GM12878 (cell line): Measurements from ENCODE around the gene TSC2. TPM values are rescaled to one million over a fixed set of nuclear protein-coding genes. Genes with fewer than 3 reads are reported as not detected.

Source experiments
- ATAC-seq: fragments of 200-7000 bp; cut with Tn5 transposase; 3 replicates; pipeline ENCODE4 v1.9.1; 2020; ENCODE audit warnings: mild to moderate bottlenecking, moderate library complexity
- BruUV-seq: library from RNA; stranded (reverse); fragments of 400-500 nt; replicated peaks from 2 replicates; lab custom pipeline; 2021; lab: Mats Ljungman, UMichigan
- CTCF ChIA-PET: fragments of 300-600 bp; sonication (Branson Sonifier 250); formaldehyde crosslinking; extraction: SDS; loops from one replicate; lab custom pipeline; 2021; ENCODE audit warnings: inconsistent platforms; lab: Yijun Ruan, JAX
- POLR2A ChIA-PET: fragments of 350-600 bp; formaldehyde crosslinking; extraction: SDS; loops from one replicate; lab custom pipeline; 2021; ENCODE audit warnings: inconsistent platforms; lab: Charles Lee
- RAD21 ChIA-PET: fragments of 300-600 bp; sonication (Branson Sonifier 250); formaldehyde crosslinking; loops from one replicate; lab custom pipeline; 2023; ENCODE audit warnings: antibody characterized with exemption; ENCODE audit not compliant: unreplicated experiment; lab: Charles Lee
- SMC1A ChIA-PET: fragments of 300-600 bp; sonication (Branson Sonifier 250); formaldehyde crosslinking; loops from one replicate; lab custom pipeline; 2023; ENCODE audit not compliant: unreplicated experiment, uncharacterized antibody; lab: Charles Lee
- DNase-seq: peaks from one replicate; pipeline ENCODE4 v3.0.0-alpha.2; 2011; ENCODE audit warnings: low read depth, low spot score
- FAIRE-seq: peaks from 3 replicates; lab custom pipeline; 2011; peaks lifted over from hg19 to GRCh38; lab: Jason Lieb, UNC
- H2AFZ ChIP-seq: 2 replicates; pipeline ENCODE4 v1.6.0; 2011; ENCODE audit warnings: low read depth, low read length, control low read depth; ENCODE audit not compliant: control insufficient read depth
- H3K27ac ChIP-seq: 2 replicates; pipeline ENCODE4 v1.5.1; 2011; ENCODE audit warnings: control low read depth; ENCODE audit not compliant: control insufficient read depth, insufficient read depth
- H3K27me3 ChIP-seq, 2 experiments: replicated peaks in 1 of 2; 2 replicates each; pipeline versions ENCODE4 v1.6.0 to v1.6.1; 2011; ENCODE audit warnings: low read length in 1 of 2; ENCODE audit not compliant: control insufficient read depth in 2 of 2, insufficient read depth in 2 of 2
- H3K36me3 ChIP-seq, 2 experiments: 2 replicates each; pipeline ENCODE4 v1.5.1; 2011; ENCODE audit warnings: low read length in 1 of 2; ENCODE audit not compliant: control insufficient read depth in 2 of 2, insufficient read depth in 2 of 2
- H3K4me1 ChIP-seq: 2 replicates; pipeline ENCODE4 v1.6.1; 2011; ENCODE audit warnings: mild to moderate bottlenecking, low read length, moderate library complexity, mixed read lengths; ENCODE audit not compliant: control insufficient read depth, insufficient read depth
- H3K4me2 ChIP-seq: 2 replicates; pipeline ENCODE4 v1.6.0; 2011; ENCODE audit warnings: control low read depth; ENCODE audit not compliant: control insufficient read depth, insufficient read depth
- H3K4me3 ChIP-seq: fragments of 200-600 bp; sonication (generic); 2 replicates; pipeline ENCODE4 v1.5.1; 2016
- H3K79me2 ChIP-seq: 2 replicates; pipeline ENCODE4 v1.6.0; 2011; ENCODE audit warnings: low read length; ENCODE audit not compliant: control insufficient read depth, insufficient read depth
- H3K9ac ChIP-seq: 2 replicates; pipeline ENCODE4 v1.8.0; 2011; ENCODE audit warnings: low read length, control low read depth, mixed read lengths; ENCODE audit not compliant: control insufficient read depth, insufficient read depth
- H3K9me3 ChIP-seq: replicated peaks from 3 replicates; pipeline ENCODE4 v1.5.1; 2011; ENCODE audit warnings: mild to moderate bottlenecking, low read length; ENCODE audit not compliant: control insufficient read depth, insufficient read depth
- H4K20me1 ChIP-seq: 2 replicates; pipeline ENCODE4 v1.6.0; 2011; ENCODE audit not compliant: control insufficient read depth, insufficient read depth
- BHLHE40 ChIP-seq, 2 experiments: fragments of 450-650 bp in 1 of 2; IDR thresholded peaks; 2 replicates each; pipeline ENCODE4 v1.6.1; 2011 to 2017; ENCODE audit warnings: low read depth in 2 of 2, borderline replicate concordance in 1 of 2, improper control_type of control experiment in 1 of 2, low read length in 1 of 2, mild to moderate bottlenecking in 1 of 2
- EP300 ChIP-seq, 2 experiments: fragments of 150-350 bp in 1 of 2; IDR thresholded peaks; 2 replicates each; pipeline ENCODE4 v1.6.1; 2011 to 2012; ENCODE audit warnings: low read depth in 2 of 2, low read length in 2 of 2, borderline replicate concordance in 1 of 2, improper control_type of control experiment in 1 of 2, inconsistent platforms in 1 of 2; ENCODE audit not compliant: control insufficient read depth in 1 of 2
- HDGF ChIP-seq: fragments of 450-650 bp; IDR thresholded peaks from 2 replicates; pipeline ENCODE4 v1.6.1; 2016; ENCODE audit warnings: antibody characterized with exemption
- NBN ChIP-seq: fragments of 450-650 bp; IDR thresholded peaks from 2 replicates; pipeline ENCODE4 v1.6.1; 2016
- PAX8 ChIP-seq: fragments of 450-650 bp; IDR thresholded peaks from 2 replicates; pipeline ENCODE4 v1.6.1; 2017; ENCODE audit warnings: mild to moderate bottlenecking, moderate library complexity
- SIX5 ChIP-seq: IDR thresholded peaks from 2 replicates; pipeline ENCODE4 v1.6.1; 2011; ENCODE audit warnings: mild to moderate bottlenecking, low read depth, low read length, moderate library complexity; ENCODE audit not compliant: severe bottlenecking
- ZBTB40 ChIP-seq: fragments of 450-650 bp; IDR thresholded peaks from 2 replicates; pipeline ENCODE4 v1.6.1; 2016; ENCODE audit warnings: mild to moderate bottlenecking, moderate library complexity, borderline replicate concordance
- ZNF274 ChIP-seq: IDR thresholded peaks from one replicate; pipeline ENCODE4 v1.8.0; 2011; ENCODE audit not compliant: insufficient read length, insufficient read depth
- WGBS: methylation state at CpG from one replicate; pipeline ENCODE4 v1.1.6; 2016; ENCODE audit warnings: low lambda C conversion rate; ENCODE audit not compliant: insufficient replicate concordance, insufficient coverage; ENCODE audit errors: missing lambda C conversion rate; 5-methylcytosine and 5-hydroxymethylcytosine counted together
- in situ Hi-C: fragments of 300-500 bp; cut with MboI; formaldehyde crosslinking; loops from 9 replicates; pipeline ENCODE4 v1.14.3; 2018; ENCODE audit warnings: mixed read lengths
- intact Hi-C: fragments of 100-400 bp; cut with micrococcal nuclease; formaldehyde crosslinking; loops from one replicate; pipeline ENCODE4 v1.14.2; 2022; ENCODE audit not compliant: unreplicated experiment
- polyA plus RNA-seq, 11 experiments: library from polyadenylated mRNA; depleted of rRNA in 4 of 11; unstranded in 6 of 11; stranded (reverse) in 5 of 11; fragments of >200 nt; fragmentation: Nextera tagmentation in 4 of 11; fragmentation: Illumina TruSeq in 1 of 11; extraction: Ambion mirVana in 4 of 11; extraction: Trizol in 1 of 11; gene quantifications; 1 replicate in 1 of 11; 2 replicates in 10 of 11; pipeline versions ENCODE4 v1.2.1 to v1.2.3, GENCODE V29; 2011 to 2016; ENCODE audit warnings: inconsistent platforms in 2 of 11, missing spikeins in 2 of 11, low read depth in 1 of 11
- total RNA-seq, 4 experiments: library from RNA; depleted of rRNA in 3 of 4; stranded (reverse); fragments of >200 nt in 3 of 4; fragmentation: Illumina TruSeq in 1 of 4; extraction: Trizol in 1 of 4; gene quantifications; 2 replicates each; pipeline versions ENCODE4 v1.2.1 to v1.2.3, GENCODE V29; 2013 to 2021
- TF ChIP-seq, protein P1 (sequence below): IDR thresholded peaks from 2 replicates; pipeline ENCODE4 v1.6.1; 2011; ENCODE audit warnings: borderline replicate concordance, low read depth, mild to moderate bottlenecking, moderate library complexity, low read length; ENCODE audit not compliant: insufficient read depth, poor library complexity, severe bottlenecking
- TF ChIP-seq, protein P2 (sequence below): IDR thresholded peaks from 2 replicates; pipeline ENCODE4 v1.6.1; 2012; ENCODE audit warnings: low read depth, low read length, improper control_type of control experiment
- TF ChIP-seq, protein P3 (sequence below): IDR thresholded peaks from 2 replicates; pipeline ENCODE4 v1.6.1; 2012; ENCODE audit warnings: low read length, inconsistent platforms
- TF ChIP-seq, protein P4 (sequence below): fragments of 450-650 bp; IDR thresholded peaks from 2 replicates; pipeline ENCODE4 v1.6.1; 2017; ENCODE audit warnings: mild to moderate bottlenecking, low read depth, inconsistent platforms; ENCODE audit not compliant: poor library complexity, severe bottlenecking

Gene TSC2
- total and polyA plus RNA-seq, 10 of the 15 experiments (the other 5 are each of a cell fraction or from before 2014, with no cell fraction given) = 1.6 to 77.0 (median 21.6) TPM

DNA sequence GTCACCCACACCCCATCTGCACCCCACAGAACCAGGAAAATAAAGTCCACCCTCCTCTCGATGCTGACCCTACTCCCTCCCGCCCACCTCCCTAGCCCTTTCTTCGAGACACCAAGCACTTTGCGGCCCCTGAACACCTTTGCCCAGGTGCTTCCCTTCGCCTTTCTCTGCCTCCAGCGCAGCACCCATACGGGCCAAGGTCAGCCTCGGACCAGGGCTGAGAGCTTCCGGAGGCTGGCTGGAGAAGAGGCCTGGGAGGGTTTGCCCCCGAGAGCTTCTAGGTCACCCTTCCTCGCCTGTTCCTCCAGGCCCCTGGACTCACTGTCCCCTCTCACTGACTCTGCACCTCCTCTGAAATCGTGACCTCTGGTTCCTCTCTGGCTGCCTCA, 23.8 kb upstream of the TSC2 start:
- Histone ChIP-seq H3K4me1 (peaks cover 7% of the 10 kb centered on the region), H3K9ac (no peak overlapping the region), H3K36me3 (no peaks in the 10 kb centered on the region), H4K20me1 (peaks cover 5% of the 10 kb centered on the region; the same call in 1 of the 2 replicates), H3K9me3 (no peaks in the 10 kb centered on the region), H3K4me3 (no peak overlapping the region), H3K4me2 (no peak overlapping the region), H3K79me2 (no peaks in the 10 kb centered on the region), H3K27me3 (peaks cover 17% of the 10 kb centered on the region in 2 experiments), H2AFZ (no peak overlapping the region), H3K27ac (no peak overlapping the region)
- in situ Hi-C loops = loop anchor here (5.0 kb wide), 1 partner anchor 118 kb away; no protein-coding TSS in a partner anchor
- POLR2A ChIA-PET = interaction anchor here (0.9 to 1.5 kb wide), 2 partner anchors 117 to 131 kb away, joined by 3 to 4 read pairs; partner anchors contain the start of gene TRAF7
- RAD21 ChIA-PET = interaction anchor here (1.0 to 1.9 kb wide), 2 partner anchors 23 to 117 kb away, joined by 3 to 5 read pairs; partner anchors contain the start of genes NTHL1 and TSC2
- intact Hi-C loops = no loop called here
- ATAC-seq (no peak), FAIRE-seq (no peak), DNase-seq (no peak)
- CTCF ChIA-PET = interaction anchor here (1.0 to 4.4 kb wide), 4 partner anchors 112 to 129 kb away, joined by 3 to 79 read pairs (median 6); partner anchors contain the start of gene PKD1
- no TSS peak for BruUV-seq
- SMC1A ChIA-PET = interaction anchor here (0.9 to 1.2 kb wide), 2 partner anchors 116 to 125 kb away, joined by 3 to 5 read pairs; no protein-coding TSS in a partner anchor
- 78% methylated on average over 12 of the region's 12 CpGs for WGBS
- TF ChIP-seq HDGF (no peak), BHLHE40 (IDR thresholded peaks at IDR 0.05; ENCODE audit: borderline replicate concordance in 1 of 2, low read depth in 2 of 2, low read length in 1 of 2) (no peak), ZNF274 (no peak), EP300 (IDR thresholded peaks at IDR 0.05; ENCODE audit: borderline replicate concordance in 1 of 2, control insufficient read depth in 1 of 2, low read depth in 2 of 2, low read length in 2 of 2) (no peak), PAX8 (no peak), NBN (no peak), ZBTB40 (no peak), SIX5 (no peak)
- TF ChIP-seq, protein P1, sequence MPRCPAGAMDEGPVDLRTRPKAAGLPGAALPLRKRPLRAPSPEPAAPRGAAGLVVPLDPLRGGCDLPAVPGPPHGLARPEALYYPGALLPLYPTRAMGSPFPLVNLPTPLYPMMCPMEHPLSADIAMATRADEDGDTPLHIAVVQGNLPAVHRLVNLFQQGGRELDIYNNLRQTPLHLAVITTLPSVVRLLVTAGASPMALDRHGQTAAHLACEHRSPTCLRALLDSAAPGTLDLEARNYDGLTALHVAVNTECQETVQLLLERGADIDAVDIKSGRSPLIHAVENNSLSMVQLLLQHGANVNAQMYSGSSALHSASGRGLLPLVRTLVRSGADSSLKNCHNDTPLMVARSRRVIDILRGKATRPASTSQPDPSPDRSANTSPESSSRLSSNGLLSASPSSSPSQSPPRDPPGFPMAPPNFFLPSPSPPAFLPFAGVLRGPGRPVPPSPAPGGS = no peak
- TF ChIP-seq, protein P2, sequence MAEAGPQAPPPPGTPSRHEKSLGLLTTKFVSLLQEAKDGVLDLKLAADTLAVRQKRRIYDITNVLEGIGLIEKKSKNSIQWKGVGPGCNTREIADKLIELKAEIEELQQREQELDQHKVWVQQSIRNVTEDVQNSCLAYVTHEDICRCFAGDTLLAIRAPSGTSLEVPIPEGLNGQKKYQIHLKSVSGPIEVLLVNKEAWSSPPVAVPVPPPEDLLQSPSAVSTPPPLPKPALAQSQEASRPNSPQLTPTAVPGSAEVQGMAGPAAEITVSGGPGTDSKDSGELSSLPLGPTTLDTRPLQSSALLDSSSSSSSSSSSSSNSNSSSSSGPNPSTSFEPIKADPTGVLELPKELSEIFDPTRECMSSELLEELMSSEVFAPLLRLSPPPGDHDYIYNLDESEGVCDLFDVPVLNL = no peak
- TF ChIP-seq, protein P3, sequence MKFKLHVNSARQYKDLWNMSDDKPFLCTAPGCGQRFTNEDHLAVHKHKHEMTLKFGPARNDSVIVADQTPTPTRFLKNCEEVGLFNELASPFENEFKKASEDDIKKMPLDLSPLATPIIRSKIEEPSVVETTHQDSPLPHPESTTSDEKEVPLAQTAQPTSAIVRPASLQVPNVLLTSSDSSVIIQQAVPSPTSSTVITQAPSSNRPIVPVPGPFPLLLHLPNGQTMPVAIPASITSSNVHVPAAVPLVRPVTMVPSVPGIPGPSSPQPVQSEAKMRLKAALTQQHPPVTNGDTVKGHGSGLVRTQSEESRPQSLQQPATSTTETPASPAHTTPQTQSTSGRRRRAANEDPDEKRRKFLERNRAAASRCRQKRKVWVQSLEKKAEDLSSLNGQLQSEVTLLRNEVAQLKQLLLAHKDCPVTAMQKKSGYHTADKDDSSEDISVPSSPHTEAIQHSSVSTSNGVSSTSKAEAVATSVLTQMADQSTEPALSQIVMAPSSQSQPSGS = no peak
- TF ChIP-seq, protein P4, sequence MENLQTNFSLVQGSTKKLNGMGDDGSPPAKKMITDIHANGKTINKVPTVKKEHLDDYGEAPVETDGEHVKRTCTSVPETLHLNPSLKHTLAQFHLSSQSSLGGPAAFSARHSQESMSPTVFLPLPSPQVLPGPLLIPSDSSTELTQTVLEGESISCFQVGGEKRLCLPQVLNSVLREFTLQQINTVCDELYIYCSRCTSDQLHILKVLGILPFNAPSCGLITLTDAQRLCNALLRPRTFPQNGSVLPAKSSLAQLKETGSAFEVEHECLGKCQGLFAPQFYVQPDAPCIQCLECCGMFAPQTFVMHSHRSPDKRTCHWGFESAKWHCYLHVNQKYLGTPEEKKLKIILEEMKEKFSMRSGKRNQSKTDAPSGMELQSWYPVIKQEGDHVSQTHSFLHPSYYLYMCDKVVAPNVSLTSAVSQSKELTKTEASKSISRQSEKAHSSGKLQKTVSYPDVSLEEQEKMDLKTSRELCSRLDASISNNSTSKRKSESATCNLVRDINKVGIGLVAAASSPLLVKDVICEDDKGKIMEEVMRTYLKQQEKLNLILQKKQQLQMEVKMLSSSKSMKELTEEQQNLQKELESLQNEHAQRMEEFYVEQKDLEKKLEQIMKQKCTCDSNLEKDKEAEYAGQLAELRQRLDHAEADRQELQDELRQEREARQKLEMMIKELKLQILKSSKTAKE = no peak
